HCT116 (cell line): ENCODE results near the gene TXLNB. TPM values are rescaled to one million over a fixed set of nuclear protein-coding genes. Genes with fewer than 3 reads are reported as not detected.

Experiments
- ATAC-seq: fragments of 200-7000 bp; cut with Tn5 transposase; 2 replicates; pipeline ENCODE4 v1.9.1; 2020; ENCODE audit warnings: mild to moderate bottlenecking, moderate library complexity
- BruUV-seq: library from RNA; stranded (reverse); fragments of 400-500 nt; replicated peaks from 2 replicates; lab custom pipeline; 2021; lab: Mats Ljungman, UMichigan
- CTCF ChIA-PET: fragments of 300-600 bp; sonication (Branson Sonifier 250); formaldehyde crosslinking; loops from one replicate; lab custom pipeline; 2021; ENCODE audit warnings: antibody characterized with exemption; lab: Charles Lee
- POLR2A ChIA-PET: fragments of 300-600, 350-600 bp; sonication (Branson Sonifier 250); formaldehyde crosslinking; loops from one replicate; lab custom pipeline; 2021; ENCODE audit warnings: antibody characterized with exemption; lab: Charles Lee
- RAD21 ChIA-PET, 2 experiments: fragments of 300-600 bp; sonication (Branson Sonifier 250); formaldehyde crosslinking; loops; one replicate each; lab custom pipeline; 2023; ENCODE audit warnings: low total read pairs in 2 of 2; ENCODE audit not compliant: uncharacterized antibody in 2 of 2, unreplicated experiment in 2 of 2, low non-redundant PET in 1 of 2; lab: Charles Lee
- DNase-seq: peaks from one replicate; pipeline ENCODE4 v3.0.0-alpha.2; 2010; ENCODE audit warnings: low read depth, low spot score
- H2AFZ ChIP-seq: fragments of 200-600 bp; shearing (Covaris generic), sonication (generic); 2 replicates; pipeline ENCODE4 v1.6.1; 2017; ENCODE audit warnings: low read depth, mixed run types, mixed read lengths, antibody characterized with exemption, low read length; ENCODE audit not compliant: poor library complexity, severe bottlenecking
- H3K27ac ChIP-seq: 2 replicates; pipeline ENCODE4 v1.5.1; 2012; ENCODE audit warnings: low read depth, low read length
- H3K27me3 ChIP-seq: fragments of 200-600 bp; sonication (generic); 2 replicates; pipeline ENCODE4 v1.6.1; 2016; ENCODE audit warnings: mixed run types, low read length, mixed read lengths; ENCODE audit not compliant: insufficient read depth
- H3K36me3 ChIP-seq, 2 experiments: fragments of 200-500 bp in 1 of 2; fragments of 200-600 bp in 1 of 2; sonication (Bioruptor generic) in 1 of 2; sonication (generic) in 1 of 2; 2 replicates each; pipeline versions ENCODE4 v1.5.1 to v1.6.1; 2014 to 2016; ENCODE audit warnings: low read length in 2 of 2, inconsistent platforms in 1 of 2, mixed read lengths in 1 of 2, mixed run types in 1 of 2; ENCODE audit not compliant: insufficient read depth in 2 of 2, control insufficient read depth in 1 of 2
- H3K4me1 ChIP-seq, 2 experiments: fragments of 200-600 bp in 1 of 2; sonication (generic) in 1 of 2; 2 replicates each; pipeline versions ENCODE4 v1.5.1 to v1.6.1; 2012 to 2017; ENCODE audit warnings: low read length in 2 of 2, inconsistent platforms in 1 of 2, mild to moderate bottlenecking in 1 of 2, mixed read lengths in 1 of 2, mixed run types in 1 of 2, moderate library complexity in 1 of 2; ENCODE audit not compliant: insufficient read depth in 2 of 2, control insufficient read depth in 1 of 2
- H3K4me2 ChIP-seq: fragments of 200-600 bp; sonication (generic); 2 replicates; pipeline ENCODE4 v1.6.1; 2017; ENCODE audit warnings: mixed run types, low read length, mixed read lengths
- H3K4me3 ChIP-seq, 2 experiments: fragments of 200-600 bp in 1 of 2; sonication (generic) in 1 of 2; replicated peaks in 1 of 2; 2 replicates each; pipeline ENCODE4 v1.5.1; 2011 to 2016; ENCODE audit warnings: low read length in 2 of 2, control low read depth in 1 of 2, low read depth in 1 of 2, mild to moderate bottlenecking in 1 of 2, mixed read lengths in 1 of 2, mixed run types in 1 of 2
- H3K79me2 ChIP-seq: fragments of 200-600 bp; sonication (generic); 2 replicates; pipeline ENCODE4 v1.6.1; 2017; ENCODE audit warnings: mild to moderate bottlenecking, mixed run types, low read length, moderate library complexity, mixed read lengths; ENCODE audit not compliant: insufficient read depth
- H3K9ac ChIP-seq: fragments of 200-600 bp; sonication (generic); 2 replicates; pipeline ENCODE4 v1.6.1; 2016; ENCODE audit warnings: low read length, mixed read lengths
- H3K9me2 ChIP-seq: fragments of 200-600 bp; sonication (generic), shearing (Covaris generic); 2 replicates; pipeline ENCODE4 v1.6.1; 2017; ENCODE audit warnings: mixed run types, mild to moderate bottlenecking, moderate library complexity; ENCODE audit not compliant: insufficient read depth
- H3K9me3 ChIP-seq, 2 experiments: fragments of 200-500 bp in 1 of 2; fragments of 200-600 bp in 1 of 2; sonication (Bioruptor generic) in 1 of 2; sonication (generic) in 1 of 2; 2 replicates each; pipeline ENCODE4 v1.6.1; 2014 to 2017; ENCODE audit warnings: low read length in 2 of 2, mixed read lengths in 2 of 2, inconsistent platforms in 1 of 2, low read depth in 1 of 2, mild to moderate bottlenecking in 1 of 2, mixed run types in 1 of 2, moderate library complexity in 1 of 2; ENCODE audit not compliant: control insufficient read depth in 1 of 2, insufficient read depth in 1 of 2
- H4K20me1 ChIP-seq: fragments of 200-600 bp; sonication (generic), shearing (Covaris generic); 2 replicates; pipeline ENCODE4 v1.6.1; 2017; ENCODE audit warnings: mixed run types, mild to moderate bottlenecking, moderate library complexity; ENCODE audit not compliant: insufficient read depth
- CTCF ChIP-seq, 3 experiments: fragments of 200-600 bp in 1 of 3; sonication (generic) in 1 of 3; IDR thresholded peaks in 2 of 3; conservative IDR thresholded peaks in 1 of 3; 2 replicates each; pipeline ENCODE4 v1.5.1; 2012 to 2017; ENCODE audit warnings: low read depth in 2 of 3, low read length in 2 of 3, antibody characterized with exemption in 1 of 3, borderline replicate concordance in 1 of 3, control low read depth in 1 of 3, mild to moderate bottlenecking in 1 of 3, mixed read lengths in 1 of 3, mixed run types in 1 of 3, moderate library complexity in 1 of 3; ENCODE audit not compliant: insufficient read depth in 1 of 3
- JUND ChIP-seq: IDR thresholded peaks from 2 replicates; pipeline ENCODE4 v1.6.1; 2012
- MAX ChIP-seq: IDR thresholded peaks from 2 replicates; pipeline ENCODE4 v1.6.1; 2012
- POLR2A ChIP-seq: IDR thresholded peaks from 2 replicates; pipeline ENCODE4 v1.7.0; 2011; ENCODE audit warnings: borderline replicate concordance; ENCODE audit not compliant: insufficient read depth, insufficient read length; ENCODE audit errors: extremely low read depth
- POLR2AphosphoS5 ChIP-seq: IDR thresholded peaks from 2 replicates; pipeline ENCODE4 v1.6.1; 2011; ENCODE audit warnings: mild to moderate bottlenecking, low read depth, low read length, moderate library complexity
- RAD21 ChIP-seq: IDR thresholded peaks from 2 replicates; pipeline ENCODE4 v1.6.1; 2012; ENCODE audit warnings: low read depth, mild to moderate bottlenecking
- SIN3A ChIP-seq: IDR thresholded peaks from 2 replicates; pipeline ENCODE4 v1.6.1; 2012; ENCODE audit warnings: low read depth
- SRF ChIP-seq: IDR thresholded peaks from 2 replicates; pipeline ENCODE4 v1.6.1; 2012; ENCODE audit warnings: low read depth
- YY1 ChIP-seq: IDR thresholded peaks from 2 replicates; pipeline ENCODE4 v1.6.1; 2011; ENCODE audit warnings: low read length, low read depth, moderate library complexity, mild to moderate bottlenecking; ENCODE audit not compliant: insufficient replicate concordance; ENCODE audit errors: extremely low read depth
- ZBTB33 ChIP-seq: IDR thresholded peaks from 2 replicates; pipeline ENCODE4 v1.6.1; 2011; ENCODE audit warnings: mild to moderate bottlenecking, low read length, moderate library complexity; ENCODE audit not compliant: insufficient replicate concordance; ENCODE audit errors: extremely low read depth
- ZFX ChIP-seq: fragments of 450-650 bp; IDR thresholded peaks from 2 replicates; pipeline ENCODE4 v1.6.1; 2017
- intact Hi-C: fragments of 100-400 bp; cut with micrococcal nuclease; formaldehyde crosslinking; loops from 2 replicates; pipeline ENCODE4 v1.10.0; 2022
- total RNA-seq: library from RNA; stranded (reverse); gene quantifications from one replicate; pipeline ENCODE4 v1.2.1, GENCODE V29; 2021; ENCODE audit not compliant: unreplicated experiment

The TXLNB gene
- total RNA-seq, 1 experiment from 2014 or later, result 0.05 TPM

- Histone ChIP-seq H3K4me1 (no peaks in the 10 kb centered on the region), H3K9ac (no peak overlapping the region), H3K27ac (no peak overlapping the region), H3K4me2 (no peak overlapping the region), H3K9me2 (no peaks in the 10 kb centered on the region), H3K4me3 (no peak overlapping the region), H3K36me3 (no peaks in the 10 kb centered on the region), H3K79me2 (no peaks in the 10 kb centered on the region), H2AFZ (no peak overlapping the region), H3K27me3 (no peaks in the 10 kb centered on the region), H4K20me1 (no peaks in the 10 kb centered on the region), H3K9me3 (no peaks in the 10 kb centered on the region)
- ATAC-seq (no peak), DNase-seq (no peak)
- intact Hi-C loops, result no loop called here
- RAD21 ChIA-PET, result interaction anchor here in 1 of 2 experiments (0.5 kb wide), 1 partner anchor 41 kb away, joined by 5 read pairs; no protein-coding TSS in a partner anchor
- POLR2A ChIA-PET, result no interaction called here
- CTCF ChIA-PET, result no interaction called here
- BruUV-seq, result no TSS peak
- no peak for TF ChIP-seq JUND
- TF ChIP-seq RAD21, result no peak
- TF ChIP-seq ZFX, result no peak
- TF ChIP-seq SRF, result no peak
- TF ChIP-seq SIN3A, result no peak
Measured at GRCh38 chr6:139308936-139309603, 17.3 kb upstream of the TXLNB start.

- CTCF ChIA-PET, result no interaction called here
Measured at GRCh38 chr6:139308286-139308916, 16.6 kb upstream of the TXLNB start.

More at GRCh38 chr6:139308286-139308916, 16.6 kb upstream of the TXLNB start:
- Histone ChIP-seq H3K9ac (no peak overlapping the region), H3K9me3 (no peaks in the 10 kb centered on the region), H3K4me2 (no peak overlapping the region), H3K27me3 (no peaks in the 10 kb centered on the region), H3K4me1 (no peaks in the 10 kb centered on the region), H3K27ac (no peak overlapping the region), H2AFZ (no peak overlapping the region), H4K20me1 (no peaks in the 10 kb centered on the region), H3K79me2 (no peaks in the 10 kb centered on the region), H3K36me3 (no peaks in the 10 kb centered on the region), H3K9me2 (no peaks in the 10 kb centered on the region), H3K4me3 (no peak overlapping the region)
- ChIA-PET POLR2A (no interaction called here), RAD21 (interaction anchor here in 1 of 2 experiments (0.5 kb wide), 1 partner anchor 42 kb away, joined by 5 read pairs; no protein-coding TSS in a partner anchor)
- TF ChIP-seq POLR2A (no peak), POLR2AphosphoS5 (no peak), SRF (no peak), YY1 (no peak), ZBTB33 (no peak), CTCF (IDR thresholded peaks at IDR 0.05 in 2 of 3, conservative IDR thresholded peaks at IDR 0.05 in 1 of 3; ENCODE audit: borderline replicate concordance in 1 of 3, insufficient read depth in 1 of 3, low read depth in 2 of 3, low read length in 2 of 3) (no peak), MAX (no peak)
- no peak for ATAC-seq
- intact Hi-C loops, result no loop called here
- BruUV-seq, result no TSS peak
- DNase-seq, result no peak
